LHCN-M2 (cell line): ENCODE measurements around the gene XRN1. TPM values are rescaled to one million over a fixed set of nuclear protein-coding genes. Genes with fewer than 3 reads are reported as not detected.
"Not testable (repeated sequence)": the region's sequence is repeated elsewhere in the genome, so short reads cannot be mapped to it uniquely, and the experiment has no call there.

Experiments
- DNase-seq: peaks from one replicate; pipeline ENCODE4 v3.0.0-alpha.2; 2012; ENCODE audit warnings: low read depth
- total RNA-seq: library from RNA; depleted of rRNA; stranded (reverse); fragments of >200 nt; gene quantifications from 2 replicates; pipeline ENCODE4 v1.2.3, GENCODE V29; 2014

Gene XRN1
- total RNA-seq, 1 experiment from 2014 or later, result 27.8 TPM

GRCh38 chr3:142352698-142353097 is 95.1 kb downstream of the XRN1 start:
- not testable (repeated sequence) for DNase-seq

DNA sequence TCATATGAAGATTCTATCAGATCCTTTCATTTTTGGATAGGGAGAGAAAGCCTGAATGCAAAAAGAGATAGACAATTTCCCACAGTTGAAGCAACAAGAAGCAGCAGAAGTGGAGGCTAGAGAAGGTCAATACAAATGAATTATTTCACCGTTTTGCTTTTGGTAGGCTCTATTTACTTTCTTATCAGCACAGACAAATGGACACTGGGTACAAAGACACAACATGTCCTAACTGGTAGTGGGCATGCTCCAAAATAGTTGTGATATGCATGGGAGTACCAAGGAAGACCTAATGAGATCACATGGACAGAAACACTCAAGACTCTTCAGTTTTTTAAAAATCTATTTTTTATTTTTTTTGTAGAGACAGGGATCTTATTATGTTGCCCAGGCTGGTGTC is 99.4 kb downstream of the XRN1 start:
- DNase-seq, result no peak

GRCh38 chr3:142337994-142338393 is 109.8 kb downstream of the XRN1 start:
- no peak for DNase-seq

- DNase-seq, result no peak
Measured at GRCh38 chr3:142332390-142332789, 115.4 kb downstream of the XRN1 start.

- DNase-seq, result not testable (repeated sequence)
Measured at GRCh38 chr3:142324275-142324953, 123.4 kb downstream of the XRN1 start.

- DNase-seq, result no peak
Measured at GRCh38 chr3:142319912-142320311, 127.9 kb downstream of the XRN1 start.

GRCh38 chr3:142319094-142319493 is 128.7 kb downstream of the XRN1 start:
- peak; percentile 71 for DNase-seq

- DNase-seq, result peak; percentile 48
Measured at GRCh38 chr3:142318331-142318730, 129.5 kb downstream of the XRN1 start.

DNA sequence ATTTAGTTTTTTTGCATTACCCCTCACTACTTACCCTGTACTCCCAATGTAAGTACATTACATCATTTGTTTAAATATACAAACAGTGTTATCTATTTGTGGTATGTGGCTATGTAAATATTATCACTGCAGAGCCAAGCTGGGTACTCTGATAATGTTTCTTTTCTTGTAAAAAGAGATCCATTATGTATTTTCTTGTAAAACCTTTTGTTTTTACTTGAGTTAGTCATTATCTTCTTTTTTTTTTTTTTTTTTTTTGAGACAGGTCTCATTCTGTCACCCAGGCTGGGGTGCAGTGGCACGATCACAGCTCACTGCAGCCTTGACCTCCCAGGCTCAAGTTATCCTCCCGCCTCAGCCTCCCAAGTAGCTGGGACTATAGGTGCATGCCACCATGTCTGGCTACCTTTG is 131.9 kb downstream of the XRN1 start:
- DNase-seq, result not testable (repeated sequence)

- peak; percentile 87 for DNase-seq
Measured at GRCh38 chr3:142315083-142315482, 132.8 kb downstream of the XRN1 start.

DNA sequence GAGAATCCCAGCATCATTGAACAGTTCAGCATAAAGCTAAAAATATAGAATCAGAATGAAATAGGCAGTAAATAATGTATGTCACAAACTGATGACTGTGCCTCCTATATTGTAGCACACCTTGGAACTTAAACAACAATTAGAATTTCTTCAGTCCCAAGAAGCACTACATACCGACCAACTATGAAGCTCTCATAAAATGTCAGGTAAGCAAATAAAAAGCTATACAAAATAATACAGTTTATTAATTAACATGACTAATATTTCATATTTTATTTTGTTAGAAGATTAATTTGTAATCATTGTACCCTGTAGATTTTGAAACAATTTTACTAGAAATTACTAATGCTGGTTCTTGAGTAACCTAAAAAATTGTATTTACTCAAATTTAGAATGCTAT is 137.4 kb downstream of the XRN1 start:
- no peak for DNase-seq

- not testable (repeated sequence) for DNase-seq
Measured at GRCh38 chr3:142302847-142303246, 145.0 kb downstream of the XRN1 start.

DNA sequence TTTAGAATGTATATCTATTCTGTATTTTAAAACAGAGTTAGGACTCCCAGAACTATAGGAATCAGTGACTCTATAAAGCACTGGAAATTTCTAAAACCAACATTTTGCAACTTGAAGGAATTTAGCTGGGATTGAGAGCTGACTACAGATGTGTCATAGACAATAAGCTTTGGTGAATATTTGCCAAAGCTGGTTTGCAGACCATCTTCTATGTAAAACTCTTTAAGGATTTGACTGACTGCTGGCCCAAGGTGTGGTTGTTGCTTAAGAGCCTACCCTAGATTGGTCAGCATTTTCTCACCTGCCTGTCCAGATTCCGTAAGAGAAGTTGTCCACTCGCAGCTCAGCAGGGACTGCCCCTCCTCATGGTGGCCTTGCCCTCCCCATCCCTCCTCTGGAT is 149.2 kb downstream of the XRN1 start:
- no peak for DNase-seq

- DNase-seq, result no peak
Measured at GRCh38 chr3:142296507-142296906, 151.3 kb downstream of the XRN1 start.

DNA sequence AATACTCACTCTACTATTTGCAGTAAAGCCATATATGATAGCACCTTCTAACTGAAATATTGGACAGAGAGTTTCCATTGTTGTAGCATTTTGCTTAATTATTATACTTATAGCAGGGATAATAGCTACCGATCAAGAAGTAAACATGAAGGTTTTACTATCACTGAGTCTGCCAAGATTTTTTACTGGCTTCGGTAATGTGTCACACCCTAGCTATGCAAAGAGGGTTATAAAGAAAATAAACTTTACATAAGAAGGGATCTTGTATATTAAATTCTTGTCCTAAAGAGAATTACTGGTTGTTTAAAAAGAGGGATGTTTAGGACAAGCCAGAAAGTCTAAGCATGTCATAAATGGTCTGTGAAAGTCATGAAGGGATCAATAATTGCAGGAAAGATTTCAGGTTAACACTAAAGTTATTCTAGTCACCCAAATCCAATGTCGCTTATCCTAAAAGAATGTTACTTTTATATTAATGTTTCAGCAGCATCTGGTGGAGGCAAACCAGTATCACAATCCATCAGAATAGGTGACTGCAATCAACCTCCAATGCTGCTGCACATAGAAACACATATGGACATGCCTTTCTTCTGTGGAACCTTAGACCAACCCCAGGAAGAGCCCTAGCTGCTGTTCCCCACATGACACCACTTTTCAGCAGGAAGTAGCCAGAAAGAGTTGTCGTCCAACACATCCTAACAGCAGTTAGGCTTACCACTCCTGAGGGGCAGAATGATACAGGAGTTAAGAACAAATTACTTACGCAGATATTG is 159.8 kb downstream of the XRN1 start:
- peak; percentile 20 for DNase-seq

DNA sequence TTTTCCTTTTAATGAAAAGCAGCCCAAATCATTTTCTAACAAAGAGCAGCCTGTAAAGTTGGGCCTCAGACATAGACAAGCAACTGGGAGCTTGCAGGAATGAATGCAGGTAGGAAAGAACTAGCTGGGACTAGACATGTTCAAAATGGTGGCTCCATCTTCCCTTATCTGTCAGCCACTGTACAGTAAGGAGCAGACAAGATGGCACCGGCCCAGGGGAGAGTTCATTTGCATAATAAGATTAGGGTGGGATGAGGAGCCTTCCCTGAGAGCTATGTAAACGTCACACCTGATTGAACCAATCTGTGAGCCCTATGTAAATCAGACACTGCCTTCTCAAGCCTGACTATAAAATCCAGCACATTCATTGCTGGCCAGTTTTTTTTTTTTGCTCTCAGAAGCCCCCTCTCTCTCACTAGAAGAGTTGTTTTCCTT is 162.7 kb downstream of the XRN1 start:
- DNase-seq, result no peak

DNA sequence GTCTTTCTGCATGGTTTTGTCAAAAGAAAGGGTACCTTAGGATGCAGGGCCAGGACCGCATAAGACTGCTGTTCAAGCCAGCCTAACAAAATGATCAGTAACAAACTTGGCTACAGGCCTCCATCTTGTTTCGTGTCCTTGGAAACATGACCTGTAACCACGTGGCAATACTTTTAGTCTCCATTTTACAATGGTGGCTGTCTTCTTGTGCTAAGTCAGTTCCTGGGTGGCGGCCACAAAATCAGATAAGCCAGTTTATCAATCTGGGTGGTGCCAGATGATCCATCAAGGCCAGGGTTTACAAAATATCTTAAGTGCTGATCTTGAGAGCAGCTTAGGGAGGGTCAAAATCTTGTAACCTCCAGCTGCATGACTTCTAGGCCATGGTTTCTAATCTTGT is 165.3 kb downstream of the XRN1 start:
- no peak for DNase-seq

GRCh38 chr3:142281474-142281873 is 166.4 kb downstream of the XRN1 start:
- no peak for DNase-seq

GRCh38 chr3:142279965-142280590 is 167.8 kb downstream of the XRN1 start:
- peak; percentile 86 for DNase-seq

- peak; percentile 40 for DNase-seq
Measured at GRCh38 chr3:142278451-142278850, 169.4 kb downstream of the XRN1 start.

DNA sequence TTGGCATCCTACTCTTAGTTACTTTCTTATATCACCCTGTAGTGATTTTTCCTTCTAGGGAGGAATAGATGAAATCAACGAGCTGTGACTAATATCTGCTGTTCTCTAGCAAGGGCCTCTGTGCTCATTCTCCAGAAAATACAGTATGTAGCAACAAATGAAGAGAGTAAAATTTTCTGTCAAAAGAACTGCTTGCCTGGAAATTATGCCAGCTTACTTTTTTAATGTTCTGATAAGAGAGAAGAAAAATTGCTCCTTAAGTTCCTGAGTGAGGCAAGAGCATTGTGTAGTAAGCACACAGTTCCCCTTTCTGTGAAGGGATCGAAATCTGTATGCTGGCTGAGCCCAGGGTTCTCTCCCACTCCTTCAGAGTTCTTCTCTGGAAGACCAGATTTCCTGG is 171.1 kb downstream of the XRN1 start:
- peak; percentile 34 for DNase-seq

- DNase-seq, result peak; percentile 80
Measured at GRCh38 chr3:142275856-142276255, 172.0 kb downstream of the XRN1 start.

DNA sequence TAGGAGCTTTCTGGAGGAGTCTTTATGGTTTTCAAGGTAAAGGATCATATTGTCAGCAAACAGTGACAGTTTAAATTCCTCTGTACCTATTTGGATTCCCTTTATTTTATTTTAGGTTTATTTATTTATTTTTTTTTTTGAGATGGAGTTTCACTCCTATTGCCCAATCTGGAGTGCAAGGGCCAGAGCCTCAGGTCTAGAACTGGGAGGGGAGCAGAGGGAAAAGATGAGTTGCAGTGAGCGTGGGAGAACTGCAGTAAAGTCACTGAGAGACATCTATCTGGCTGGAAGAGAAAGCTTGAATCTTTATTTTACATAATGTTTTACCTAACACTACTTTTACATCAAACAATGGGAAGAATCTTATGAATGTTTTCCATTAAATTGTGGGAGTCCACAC is 172.9 kb downstream of the XRN1 start:
- DNase-seq, result no peak
